PC-9 (cell line): Measurements from ENCODE around the gene TP53I13. TPM values are rescaled to one million over a fixed set of nuclear protein-coding genes. Genes with fewer than 3 reads are reported as not detected.

Source experiments
- BruUV-seq: library from RNA; stranded (reverse); fragments of 400-500 nt; replicated peaks from 2 replicates; lab custom pipeline; 2021; lab: Mats Ljungman, UMichigan
- CTCF ChIA-PET: fragments of 300-600 bp; sonication (Branson Sonifier 250); formaldehyde crosslinking; loops from one replicate; lab custom pipeline; 2022; ENCODE audit warnings: antibody characterized with exemption; lab: Charles Lee
- POLR2A ChIA-PET: fragments of 300-600 bp; sonication (Branson Sonifier 250); formaldehyde crosslinking; loops from one replicate; lab custom pipeline; 2022; ENCODE audit warnings: antibody characterized with exemption; ENCODE audit not compliant: unreplicated experiment; lab: Charles Lee
- DNase-seq, 2 experiments: peaks; one replicate each; pipeline versions ENCODE4 v3.0.0 to v3.0.0-alpha.2; 2015 to 2022; ENCODE audit warnings: mixed read lengths in 1 of 2
- H2AFZ ChIP-seq: fragments of 200-600 bp; sonication (generic); 2 replicates; pipeline ENCODE4 v1.8.1; 2017; ENCODE audit warnings: antibody characterized with exemption
- H3F3A ChIP-seq: fragments of 200-600 bp; sonication (generic); 2 replicates; pipeline ENCODE4 v1.8.1; 2017; ENCODE audit warnings: antibody characterized with exemption, mild to moderate bottlenecking, low read depth; ENCODE audit not compliant: insufficient read depth
- H3K27ac ChIP-seq: fragments of 200-600 bp; sonication (generic); 2 replicates; pipeline ENCODE4 v1.6.1; 2016; ENCODE audit warnings: mixed run types
- H3K27me3 ChIP-seq: fragments of 200-600 bp; sonication (generic); 2 replicates; pipeline ENCODE4 v1.6.1; 2016; ENCODE audit warnings: low read depth, mixed run types; ENCODE audit not compliant: insufficient read depth
- H3K36me3 ChIP-seq: fragments of 200-600 bp; sonication (generic); 2 replicates; pipeline ENCODE4 v1.6.1; 2016; ENCODE audit warnings: low read depth, mixed run types
- H3K4me1 ChIP-seq: fragments of 200-600 bp; sonication (generic); replicated peaks from 2 replicates; pipeline ENCODE4 v1.6.1; 2016; ENCODE audit warnings: mixed run types; ENCODE audit not compliant: insufficient read depth
- H3K4me2 ChIP-seq: fragments of 200-600 bp; sonication (generic); 2 replicates; pipeline ENCODE4 v1.6.1; 2017; ENCODE audit warnings: mixed run types
- H3K4me3 ChIP-seq: fragments of 200-600 bp; sonication (generic); 2 replicates; pipeline ENCODE4 v1.6.1; 2016; ENCODE audit warnings: mixed run types
- H3K79me2 ChIP-seq: fragments of 200-600 bp; sonication (generic); 2 replicates; pipeline ENCODE4 v1.6.1; 2017; ENCODE audit warnings: low read depth, mixed run types
- H3K9me2 ChIP-seq: fragments of 200-600 bp; sonication (generic); 2 replicates; pipeline ENCODE4 v1.8.1; 2017; ENCODE audit warnings: mild to moderate bottlenecking; ENCODE audit not compliant: insufficient read depth
- H3K9me3 ChIP-seq: fragments of 200-600 bp; sonication (generic); 2 replicates; pipeline ENCODE4 v1.8.1; 2016; ENCODE audit warnings: low read depth; ENCODE audit not compliant: insufficient read depth
- H4K20me1 ChIP-seq: fragments of 200-600 bp; sonication (generic); 2 replicates; pipeline ENCODE4 v1.8.1; 2017; ENCODE audit not compliant: insufficient read depth
- EZH2 ChIP-seq: fragments of 200-600 bp; sonication (generic); IDR thresholded peaks from 2 replicates; pipeline ENCODE4 v1.8.0; 2017; ENCODE audit warnings: antibody characterized with exemption, low read depth
- intact Hi-C: fragments of 100-400 bp; cut with micrococcal nuclease; formaldehyde crosslinking; loops from one replicate; pipeline ENCODE4 v1.10.0; 2022; ENCODE audit not compliant: unreplicated experiment
- total RNA-seq: library from RNA; stranded (reverse); gene quantifications from 2 replicates; pipeline ENCODE4 v1.2.3, GENCODE V29; 2021
- TF ChIP-seq, protein P1 (sequence below): fragments of 200-600 bp; sonication (generic); conservative IDR thresholded peaks from 2 replicates; pipeline ENCODE4 v1.6.1; 2017; ENCODE audit warnings: mixed run types, antibody characterized with exemption, mild to moderate bottlenecking, moderate library complexity

The TP53I13 gene
- total RNA-seq, 1 experiment from 2014 or later, result 46.9 TPM

- peaks cover 30% of the 10 kb centered on the region; the same call in 1 of the 2 replicates for H3F3A ChIP-seq
- no peaks in the 10 kb centered on the region for H3K9me2 ChIP-seq
- no TSS peak for BruUV-seq
- no peaks in the 10 kb centered on the region for H3K9me3 ChIP-seq
- ChIA-PET CTCF (no interaction called here), POLR2A (no interaction called here)
- no peak overlapping the region for H2AFZ ChIP-seq
- H3K79me2 ChIP-seq, result peaks cover 9% of the 10 kb centered on the region
- DNase-seq, result no peak
- peaks cover 23% of the 10 kb centered on the region for H3K4me1 ChIP-seq
- no peak overlapping the region for H3K4me3 ChIP-seq
- H4K20me1 ChIP-seq, result 0 out of 2 replicates have a peak, but pooled peaks cover 4% of the 10 kb centered on the region
- H3K27me3 ChIP-seq, result no peaks in the 10 kb centered on the region
- no peak for TF ChIP-seq EZH2
- TF ChIP-seq, protein P1, sequence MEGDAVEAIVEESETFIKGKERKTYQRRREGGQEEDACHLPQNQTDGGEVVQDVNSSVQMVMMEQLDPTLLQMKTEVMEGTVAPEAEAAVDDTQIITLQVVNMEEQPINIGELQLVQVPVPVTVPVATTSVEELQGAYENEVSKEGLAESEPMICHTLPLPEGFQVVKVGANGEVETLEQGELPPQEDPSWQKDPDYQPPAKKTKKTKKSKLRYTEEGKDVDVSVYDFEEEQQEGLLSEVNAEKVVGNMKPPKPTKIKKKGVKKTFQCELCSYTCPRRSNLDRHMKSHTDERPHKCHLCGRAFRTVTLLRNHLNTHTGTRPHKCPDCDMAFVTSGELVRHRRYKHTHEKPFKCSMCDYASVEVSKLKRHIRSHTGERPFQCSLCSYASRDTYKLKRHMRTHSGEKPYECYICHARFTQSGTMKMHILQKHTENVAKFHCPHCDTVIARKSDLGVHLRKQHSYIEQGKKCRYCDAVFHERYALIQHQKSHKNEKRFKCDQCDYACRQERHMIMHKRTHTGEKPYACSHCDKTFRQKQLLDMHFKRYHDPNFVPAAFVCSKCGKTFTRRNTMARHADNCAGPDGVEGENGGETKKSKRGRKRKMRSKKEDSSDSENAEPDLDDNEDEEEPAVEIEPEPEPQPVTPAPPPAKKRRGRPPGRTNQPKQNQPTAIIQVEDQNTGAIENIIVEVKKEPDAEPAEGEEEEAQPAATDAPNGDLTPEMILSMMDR, result no peak
- no peaks in the 10 kb centered on the region; the same call in 1 of the 2 replicates for H3K36me3 ChIP-seq
- intact Hi-C loops, result no loop called here
- H3K4me2 ChIP-seq, result no peak overlapping the region
- H3K27ac ChIP-seq, result no peak overlapping the region
Observed at GRCh38 chr17:29559640-29560039, 8.9 kb upstream of the TP53I13 start.

DNA sequence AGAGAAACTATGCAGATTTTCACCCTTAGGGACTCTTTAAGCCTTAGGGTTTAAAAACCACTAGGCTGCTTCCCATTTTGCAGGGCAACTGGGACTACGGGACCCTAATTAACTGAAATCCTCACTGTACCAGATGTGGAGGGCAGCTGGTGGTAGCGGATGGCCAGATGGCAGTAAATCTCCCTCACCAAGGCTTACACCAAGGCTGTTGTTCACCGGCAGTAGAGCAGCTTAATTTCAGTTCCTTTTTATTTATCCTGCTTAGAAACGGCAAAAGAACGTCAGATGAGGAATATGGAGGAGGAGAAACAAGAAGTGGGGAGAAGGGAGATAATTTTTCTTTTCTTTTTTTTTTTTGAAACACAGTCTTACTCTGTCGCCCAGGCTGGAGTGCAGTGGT, 8.2 kb upstream of the TP53I13 start:
- peaks cover 30% of the 10 kb centered on the region for H3K4me1 ChIP-seq

GRCh38 chr17:29561554-29562517, 6.7 kb upstream of the TP53I13 start:
- peaks cover 33% of the 10 kb centered on the region; the same call in 1 of the 2 replicates for H3F3A ChIP-seq
- H3K9me3 ChIP-seq, result no peaks in the 10 kb centered on the region
- no peak overlapping the region for H3K27ac ChIP-seq
- no peak overlapping the region for H3K4me3 ChIP-seq
- TF ChIP-seq EZH2, result no peak
- TF ChIP-seq, protein P1, result no peak
- H3K36me3 ChIP-seq, result no peaks in the 10 kb centered on the region; the same call in 1 of the 2 replicates
- BruUV-seq, result no TSS peak
- H3K4me2 ChIP-seq, result no peak overlapping the region
- H3K79me2 ChIP-seq, result peaks cover 16% of the 10 kb centered on the region
- H3K27me3 ChIP-seq, result no peaks in the 10 kb centered on the region
- no peaks in the 10 kb centered on the region for H4K20me1 ChIP-seq
- ChIA-PET POLR2A (no interaction called here), CTCF (no interaction called here)
- intact Hi-C loops, result no loop called here
- H3K9me2 ChIP-seq, result no peaks in the 10 kb centered on the region
- H2AFZ ChIP-seq, result no peak overlapping the region
- no peak for DNase-seq
- peaks cover 31% of the 10 kb centered on the region for H3K4me1 ChIP-seq

More for the DNA sequence above, 8.2 kb upstream of the TP53I13 start:
- Histone ChIP-seq H2AFZ (no peak overlapping the region), H3K9me3 (no peaks in the 10 kb centered on the region), H3K9me2 (no peaks in the 10 kb centered on the region), H3K36me3 (no peaks in the 10 kb centered on the region; the same call in 1 of the 2 replicates), H3K4me3 (no peak overlapping the region), H3F3A (peaks cover 32% of the 10 kb centered on the region; the same call in 1 of the 2 replicates), H3K27me3 (no peaks in the 10 kb centered on the region), H3K27ac (no peak overlapping the region), H3K79me2 (peaks cover 13% of the 10 kb centered on the region), H4K20me1 (no peaks in the 10 kb centered on the region), H3K4me2 (no peak overlapping the region)
- POLR2A ChIA-PET, result no interaction called here
- CTCF ChIA-PET, result interaction anchor here (0.6 kb wide), 1 partner anchor 796 kb away, joined by 3 read pairs; no protein-coding TSS in a partner anchor
- DNase-seq, result no peak
- TF ChIP-seq EZH2, result no peak
- TF ChIP-seq, protein P1, result no peak
- intact Hi-C loops, result no loop called here
- no TSS peak for BruUV-seq
